GM21528 (cell line): ENCODE results near the gene ZXDC.

Experiments used
- ATAC-seq: cut with Tn5 transposase; IDR thresholded peaks from one replicate; pipeline ENCODE4 v1.9.1; 2021; ENCODE audit warnings: mild to moderate bottlenecking, moderate library complexity; ENCODE audit not compliant: unreplicated experiment, low FRiP score

ZXDC gene

DNA sequence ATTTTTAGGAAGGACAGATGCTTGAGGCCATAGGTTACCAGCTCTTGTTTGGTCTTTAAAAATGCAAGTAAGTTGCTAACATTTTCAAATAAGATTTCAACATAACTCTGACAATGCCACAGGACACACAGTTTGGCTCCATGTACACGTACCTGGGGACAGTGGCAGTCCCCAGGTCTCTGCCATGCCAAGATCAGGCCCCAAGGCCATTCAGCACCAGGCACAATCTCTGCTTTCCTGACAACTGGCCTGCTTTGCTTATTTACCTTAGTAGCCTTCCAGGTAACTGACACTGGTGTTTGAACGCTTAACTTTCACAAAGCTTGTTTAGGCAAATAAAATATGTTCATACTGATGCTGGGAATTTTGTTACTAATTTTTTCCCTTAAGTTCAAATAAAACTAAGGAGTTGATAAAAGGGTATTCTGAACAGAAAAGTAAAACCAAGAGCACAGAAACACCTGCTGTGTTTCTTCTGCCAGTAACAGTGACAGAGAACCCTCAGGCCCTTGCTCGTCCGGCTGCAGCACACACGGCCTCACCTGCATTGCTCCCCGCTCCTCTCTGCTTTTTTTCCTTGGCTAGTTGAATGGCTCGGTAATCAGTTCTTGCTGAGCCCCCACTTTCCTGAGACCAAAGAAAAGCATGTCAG lies 16.5 kb downstream of the ZXDC start:
- no peak for ATAC-seq

DNA sequence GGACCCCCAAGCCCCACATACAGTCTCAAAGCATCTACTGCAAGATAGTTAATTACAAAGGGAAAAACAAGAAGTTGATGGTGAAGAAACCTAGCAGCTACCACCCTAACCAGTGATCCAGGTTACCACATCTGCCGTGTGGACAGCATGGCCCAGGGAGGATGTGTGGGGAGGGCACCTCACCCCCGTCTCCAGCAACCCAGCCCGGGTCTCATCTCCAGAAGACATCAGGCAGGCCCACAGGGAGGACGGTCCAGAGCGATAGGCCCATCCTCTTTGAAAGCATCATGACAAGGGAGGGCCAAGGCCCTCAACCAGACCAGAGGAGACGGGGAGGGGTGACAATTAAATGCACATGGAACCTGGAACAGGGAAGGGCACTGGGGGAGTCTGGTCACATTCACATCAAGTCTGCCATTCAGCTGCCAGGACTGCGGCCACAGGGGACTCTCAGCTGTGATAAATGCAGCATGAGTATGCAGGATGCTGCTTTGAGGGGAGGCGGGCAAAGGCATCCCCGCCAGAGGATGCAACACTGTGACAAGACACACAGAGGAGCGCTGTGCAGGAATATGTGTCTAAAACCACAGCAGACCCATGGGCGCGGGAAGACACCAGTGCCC lies 18.8 kb downstream of the ZXDC start:
- ATAC-seq, result no peak

GRCh38 chr3:126456211-126456610 lies 19.5 kb downstream of the ZXDC start:
- ATAC-seq, result no peak

GRCh38 chr3:126454437-126455198 lies 21.1 kb downstream of the ZXDC start:
- no peak for ATAC-seq

- no peak for ATAC-seq
Observed at GRCh38 chr3:126454025-126454424, 21.7 kb downstream of the ZXDC start.

GRCh38 chr3:126452213-126452612 lies 23.5 kb downstream of the ZXDC start:
- no peak for ATAC-seq

GRCh38 chr3:126451511-126451910 lies 24.2 kb downstream of the ZXDC start:
- no peak for ATAC-seq

GRCh38 chr3:126450744-126451143 lies 24.9 kb downstream of the ZXDC start:
- no peak for ATAC-seq

DNA sequence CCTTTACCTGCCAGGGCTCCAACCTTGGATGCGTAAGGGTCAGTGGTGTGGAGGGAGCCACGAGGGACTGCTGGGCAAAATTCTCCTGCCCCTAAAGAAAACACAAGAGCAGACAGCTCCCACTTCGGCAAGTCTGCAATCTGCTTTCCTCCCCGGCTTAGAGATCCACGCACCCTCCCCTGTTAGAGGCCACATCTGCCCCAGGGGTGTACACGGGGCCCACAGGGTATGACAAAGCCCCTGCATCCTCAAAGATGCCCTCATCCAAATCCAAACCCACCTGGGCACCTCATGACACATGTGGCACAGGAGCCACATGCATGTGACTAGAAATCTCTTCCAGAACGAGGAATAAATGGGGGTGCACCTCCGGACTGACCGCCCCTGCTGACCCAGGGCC lies 25.5 kb downstream of the ZXDC start:
- ATAC-seq, result no peak

DNA sequence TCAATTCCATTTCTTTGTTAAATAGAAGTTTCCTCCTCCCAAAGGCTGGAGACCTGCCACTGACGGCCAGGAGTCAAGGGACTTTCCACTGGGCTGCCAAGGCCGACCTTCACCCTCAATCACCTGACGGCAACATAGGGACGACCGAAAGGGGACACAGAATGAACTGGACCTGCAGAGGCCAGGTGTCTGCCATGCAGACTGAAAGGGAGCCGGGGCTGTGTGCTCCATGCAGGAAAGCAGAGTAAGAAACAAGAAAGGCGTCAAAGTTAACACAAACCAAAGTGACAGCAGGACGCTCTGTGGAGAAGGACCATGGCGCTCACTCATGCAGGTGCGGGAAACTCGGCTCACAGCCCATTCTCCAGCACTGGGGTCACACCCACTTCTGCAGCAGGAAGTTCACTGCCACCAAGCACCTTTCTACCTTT lies 26.1 kb downstream of the ZXDC start:
- ATAC-seq, result no peak

DNA sequence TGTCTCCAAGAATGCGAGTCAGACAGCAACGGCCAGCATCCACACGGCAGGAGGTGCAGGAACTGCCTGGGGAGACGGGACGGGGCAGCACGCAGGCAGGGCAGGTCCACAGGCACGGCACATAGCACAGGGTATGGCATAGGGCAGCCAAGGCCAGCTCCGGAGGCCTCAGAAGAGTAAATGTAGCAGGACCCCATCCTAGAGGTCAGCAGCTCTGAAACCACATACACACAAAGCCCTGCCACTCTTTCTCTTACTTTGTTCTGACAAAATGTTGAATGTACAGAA lies 26.9 kb downstream of the ZXDC start:
- no peak for ATAC-seq

- ATAC-seq, result no peak
Observed at GRCh38 chr3:126448136-126448892, 27.4 kb downstream of the ZXDC start.

- no peak for ATAC-seq
Observed at GRCh38 chr3:126447456-126448106, 28.1 kb downstream of the ZXDC start.

- ATAC-seq, result no peak
Observed at GRCh38 chr3:126446791-126447190, 28.9 kb downstream of the ZXDC start.

DNA sequence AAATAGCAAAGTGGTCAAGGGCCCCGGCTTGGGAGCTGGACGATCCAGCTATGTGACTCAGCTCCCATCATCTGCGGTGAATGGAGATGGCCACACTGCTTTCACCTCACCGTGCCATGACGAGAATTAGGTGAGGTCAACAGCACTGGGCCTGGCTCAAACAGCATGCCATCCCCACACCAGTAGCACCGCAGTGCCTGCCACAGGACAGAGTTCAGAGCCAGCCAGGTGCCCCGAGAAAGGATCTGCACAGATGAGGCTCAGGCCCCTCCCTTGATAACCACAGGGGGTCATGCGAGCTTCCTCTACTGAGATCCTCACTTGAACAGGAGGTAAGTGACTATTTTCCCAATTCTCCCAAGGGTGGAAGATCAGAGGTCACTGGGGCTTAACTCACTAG lies 29.4 kb downstream of the ZXDC start:
- ATAC-seq, result no peak

GRCh38 chr3:126445506-126445905 lies 30.2 kb downstream of the ZXDC start:
- no peak for ATAC-seq

- ATAC-seq, result no peak
Observed at GRCh38 chr3:126442856-126443242, 32.8 kb downstream of the ZXDC start.

GRCh38 chr3:126442094-126442855 lies 33.4 kb downstream of the ZXDC start:
- no peak for ATAC-seq

DNA sequence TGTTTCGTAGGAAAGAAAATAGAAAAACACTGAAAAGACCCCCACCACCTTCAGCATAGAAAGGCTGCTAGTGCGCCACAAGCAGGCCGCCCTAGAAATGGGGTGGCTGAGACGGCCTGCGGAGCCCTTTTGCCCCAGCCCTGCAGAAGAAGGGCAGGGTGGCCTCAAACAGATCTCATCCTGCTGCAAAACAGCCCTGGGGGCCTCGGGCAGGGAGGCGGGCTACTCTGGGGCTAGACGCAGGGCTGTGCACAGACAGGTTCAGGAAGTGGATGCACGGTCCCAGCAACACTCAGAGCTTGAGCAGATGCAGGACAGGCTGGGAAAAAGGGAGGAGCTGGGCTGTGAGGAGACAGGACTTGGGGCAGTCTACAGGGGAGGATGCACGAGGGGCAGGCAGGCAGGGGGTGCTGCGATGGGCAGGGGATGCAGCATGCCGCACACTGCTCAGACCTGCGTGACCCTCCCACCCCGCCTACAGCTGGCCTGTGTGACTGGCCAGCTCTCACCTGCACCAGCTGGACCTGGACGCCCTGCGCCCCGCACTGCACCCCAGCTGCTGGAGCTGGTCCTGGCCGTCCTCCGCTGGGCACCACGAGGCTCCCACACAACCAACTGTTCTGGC lies 34.3 kb downstream of the ZXDC start:
- no peak for ATAC-seq

GRCh38 chr3:126440709-126440995 lies 35.0 kb downstream of the ZXDC start:
- no peak for ATAC-seq
